Hepatocyte (in vitro differentiated cells): ENCODE measurements around the gene CEACAM6. TPM values are rescaled to one million over a fixed set of nuclear protein-coding genes. Genes with fewer than 3 reads are reported as not detected.

Experiments used
- DNase-seq: peaks from one replicate; pipeline ENCODE4 v3.0.0-alpha.2; 2016; ENCODE audit warnings: low spot score
- H2AFZ ChIP-seq: fragments of 200-600 bp; sonication (generic); 2 replicates; pipeline ENCODE4 v1.6.0; 2016; ENCODE audit warnings: antibody characterized with exemption, mild to moderate bottlenecking
- H3K27ac ChIP-seq: fragments of 200-600 bp; sonication (generic); 2 replicates; pipeline ENCODE4 v1.5.1; 2016; ENCODE audit warnings: mild to moderate bottlenecking
- H3K27me3 ChIP-seq: fragments of 200-600 bp; sonication (generic); 2 replicates; pipeline ENCODE4 v1.6.1; 2016
- H3K36me3 ChIP-seq: fragments of 200-600 bp; sonication (generic); replicated peaks from 2 replicates; pipeline ENCODE4 v1.5.1; 2016; ENCODE audit warnings: low read depth; ENCODE audit not compliant: insufficient read depth
- H3K4me1 ChIP-seq: fragments of 200-600 bp; sonication (generic); 2 replicates; pipeline ENCODE4 v1.5.1; 2016; ENCODE audit warnings: mild to moderate bottlenecking, moderate library complexity; ENCODE audit not compliant: insufficient read depth
- H3K4me2 ChIP-seq: fragments of 200-600 bp; sonication (generic); 2 replicates; pipeline ENCODE4 v1.6.0; 2016
- H3K4me3 ChIP-seq: fragments of 200-600 bp; sonication (generic); 2 replicates; pipeline ENCODE4 v1.5.1; 2016; ENCODE audit warnings: mild to moderate bottlenecking
- H3K79me2 ChIP-seq: fragments of 200-600 bp; sonication (generic); 2 replicates; pipeline ENCODE4 v1.6.0; 2017; ENCODE audit warnings: mild to moderate bottlenecking
- H3K9me2 ChIP-seq: fragments of 200-600 bp; sonication (generic); replicated peaks from 2 replicates; pipeline ENCODE4 v1.6.0; 2017; ENCODE audit warnings: mild to moderate bottlenecking; ENCODE audit not compliant: insufficient read depth
- H3K9me3 ChIP-seq: fragments of 200-600 bp; sonication (generic); 2 replicates; pipeline ENCODE4 v1.5.1; 2016; ENCODE audit warnings: low read depth, mild to moderate bottlenecking
- H4K20me1 ChIP-seq: fragments of 200-600 bp; sonication (generic); 2 replicates; pipeline ENCODE4 v1.6.0; 2016; ENCODE audit warnings: mild to moderate bottlenecking; ENCODE audit not compliant: insufficient read depth, poor library complexity, severe bottlenecking
- CTCF ChIP-seq: fragments of 200-600 bp; sonication (generic); IDR thresholded peaks from 2 replicates; pipeline ENCODE4 v1.5.1; 2016; ENCODE audit warnings: antibody characterized with exemption, mild to moderate bottlenecking; ENCODE audit not compliant: poor library complexity
- EZH2 ChIP-seq: fragments of 200-600 bp; sonication (generic); IDR thresholded peaks from 2 replicates; pipeline ENCODE4 v1.6.1; 2016; ENCODE audit warnings: antibody characterized with exemption, mild to moderate bottlenecking, borderline replicate concordance
- EZH2phosphoT487 ChIP-seq: fragments of 200-600 bp; sonication (generic); IDR thresholded peaks from one replicate; pipeline ENCODE4 v1.6.1; 2018; ENCODE audit warnings: antibody characterized with exemption, mild to moderate bottlenecking, low read depth, moderate library complexity; ENCODE audit not compliant: unreplicated experiment, severe bottlenecking
- WGBS: methylation state at CpG from one replicate; pipeline ENCODE4 v1.1.6; 2016; ENCODE audit warnings: low lambda C conversion rate; ENCODE audit errors: missing lambda C conversion rate; 5-methylcytosine and 5-hydroxymethylcytosine counted together
- polyA plus RNA-seq: library from polyadenylated mRNA; unstranded; fragments of >200 nt; fragmentation: Nextera tagmentation; extraction: Ambion mirVana; gene quantifications from 2 replicates; pipeline ENCODE4 v1.2.1, GENCODE V29; 2016
- total RNA-seq: library from RNA; depleted of rRNA; stranded (reverse); fragments of >200 nt; gene quantifications from 2 replicates; pipeline ENCODE4 v1.2.3, GENCODE V29; 2014

Gene CEACAM6
- total and polyA plus RNA-seq, 2 experiments from 2014 or later = 4.5 to 7.9 TPM

- Histone ChIP-seq H3K4me2 (no peak overlapping the region), H3K9me2 (no peaks in the 10 kb centered on the region), H3K27ac (peak overlapping the region; percentile 73), H4K20me1 (no peaks in the 10 kb centered on the region), H3K9me3 (no peaks in the 10 kb centered on the region), H3K79me2 (no peaks in the 10 kb centered on the region), H2AFZ (no peak overlapping the region), H3K4me3 (no peak overlapping the region), H3K36me3 (no peaks in the 10 kb centered on the region), H3K27me3 (no peaks in the 10 kb centered on the region), H3K4me1 (no peaks in the 10 kb centered on the region)
- no peak for TF ChIP-seq EZH2
- no peak for TF ChIP-seq CTCF
- TF ChIP-seq EZH2phosphoT487 = no peak
- WGBS = 65% methylated on average over 5 of the region's 5 CpGs
- no peak for DNase-seq
Observed at GRCh38 chr19:41735071-41735600, 20.2 kb upstream of the CEACAM6 start.

DNA sequence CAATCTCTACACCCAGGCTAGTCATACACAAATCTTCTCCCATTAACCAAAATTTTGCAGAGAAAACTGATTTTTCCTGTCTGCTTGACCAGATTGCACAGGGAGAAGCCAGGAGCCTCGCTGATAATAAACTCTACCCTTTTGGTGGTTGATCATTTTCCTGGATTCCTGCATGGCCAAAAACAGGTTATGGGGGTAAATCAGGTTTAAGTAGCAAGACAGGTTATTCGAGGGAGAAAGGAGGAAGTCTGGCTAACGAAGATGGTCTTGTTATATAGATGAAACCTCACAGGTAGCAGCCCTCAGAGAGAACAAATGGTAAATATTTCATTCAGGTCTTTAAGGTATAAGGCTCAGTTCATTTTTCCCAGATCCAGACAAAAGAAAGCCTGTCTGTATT lies 16.0 kb upstream of the CEACAM6 start:
- WGBS = 17% methylated on average over 3 of the region's 3 CpGs
- Histone ChIP-seq H3K4me1 (no peaks in the 10 kb centered on the region), H3K79me2 (no peaks in the 10 kb centered on the region), H2AFZ (no peak overlapping the region), H4K20me1 (no peaks in the 10 kb centered on the region), H3K4me2 (no peak overlapping the region), H3K4me3 (no peak overlapping the region), H3K27ac (no peak overlapping the region), H3K36me3 (no peaks in the 10 kb centered on the region), H3K27me3 (no peaks in the 10 kb centered on the region), H3K9me2 (no peaks in the 10 kb centered on the region), H3K9me3 (no peaks in the 10 kb centered on the region)
- TF ChIP-seq EZH2 (no peak), EZH2phosphoT487 (no peak), CTCF (no peak)
- no peak for DNase-seq

DNA sequence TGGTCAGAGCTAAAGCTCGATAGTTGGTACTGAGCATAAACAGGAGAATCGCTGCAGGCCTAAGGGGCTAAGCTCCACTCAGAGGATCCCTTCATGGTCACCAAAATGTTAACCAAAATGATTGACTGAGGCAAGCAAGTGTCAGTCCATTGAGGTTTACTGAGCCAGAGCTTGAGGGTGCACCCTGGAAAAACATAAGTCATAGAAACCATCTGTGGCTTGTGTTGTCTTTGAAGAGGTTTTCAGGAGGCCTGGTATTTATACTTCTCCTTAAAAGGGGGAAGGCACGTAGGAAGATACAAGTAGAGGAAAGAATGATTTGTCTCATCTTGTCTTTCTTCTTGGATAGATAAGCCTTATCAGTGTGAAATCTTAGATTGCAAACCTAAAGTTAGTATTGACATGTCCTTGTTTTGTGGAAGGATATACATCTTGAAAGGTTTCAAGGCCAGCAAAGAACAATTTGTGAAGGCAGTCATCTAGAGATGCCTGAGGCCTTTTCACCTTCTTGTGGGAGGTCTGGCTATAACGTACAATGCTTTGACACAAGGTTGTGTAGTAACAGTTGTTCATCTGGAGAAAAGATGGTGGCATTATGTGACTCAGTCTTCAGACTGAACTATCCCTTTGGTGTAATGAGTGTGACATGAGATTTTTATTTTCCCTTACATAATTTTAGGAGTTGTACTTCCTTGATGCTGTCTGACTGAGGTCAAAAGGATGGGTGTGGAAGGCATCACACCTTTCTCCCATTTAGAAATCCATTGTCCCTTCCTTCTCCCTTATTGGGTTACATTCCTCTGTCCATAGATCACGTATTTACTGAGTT lies 14.7 kb upstream of the CEACAM6 start:
- Histone ChIP-seq H3K27ac (no peak overlapping the region), H3K9me2 (no peaks in the 10 kb centered on the region), H3K4me1 (no peaks in the 10 kb centered on the region), H4K20me1 (no peaks in the 10 kb centered on the region), H3K4me3 (no peak overlapping the region), H3K36me3 (no peaks in the 10 kb centered on the region), H3K27me3 (no peaks in the 10 kb centered on the region), H3K4me2 (no peak overlapping the region), H3K9me3 (no peaks in the 10 kb centered on the region), H3K79me2 (no peaks in the 10 kb centered on the region), H2AFZ (no peak overlapping the region)
- DNase-seq = no peak
- TF ChIP-seq EZH2 = no peak
- TF ChIP-seq CTCF = no peak
- no peak for TF ChIP-seq EZH2phosphoT487
- WGBS = 43% methylated on average over 5 of the region's 5 CpGs
